Suprapubic skin (tissue), 4 donors: ENCODE data around the gene MRM2. TPM values are rescaled to one million over a fixed set of nuclear protein-coding genes. Genes with fewer than 3 reads are reported as not detected.

ENCODE experiments used
- DNase-seq, 2 donors: peaks; one replicate each; pipeline ENCODE4 v3.0.0-alpha.2; 2019; ENCODE audit warnings: low spot score in 2 of 2
- H3K27ac ChIP-seq: fragments of 200-600 bp; sonication (generic); one replicate; pipeline ENCODE4 v1.5.1; 2019
- H3K27me3 ChIP-seq: fragments of 200-600 bp; sonication (generic); one replicate; pipeline ENCODE4 v1.5.1; 2019
- H3K36me3 ChIP-seq: fragments of 200-600 bp; sonication (generic); one replicate; pipeline ENCODE4 v1.5.1; 2019
- H3K4me1 ChIP-seq: fragments of 200-600 bp; sonication (generic); one replicate; pipeline ENCODE4 v1.5.1; 2019
- H3K4me3 ChIP-seq: fragments of 200-600 bp; sonication (generic); one replicate; pipeline ENCODE4 v1.5.1; 2019; ENCODE audit warnings: mild to moderate bottlenecking
- H3K9me3 ChIP-seq: fragments of 200-600 bp; sonication (generic); one replicate; pipeline ENCODE4 v1.5.1; 2019
- EP300 ChIP-seq: sonication (generic); formaldehyde crosslinking; IDR thresholded peaks from one replicate; pipeline ENCODE4 v1.6.1; 2017; ENCODE audit warnings: antibody characterized with exemption
- POLR2A ChIP-seq, 2 donors: fragments of 450-650 bp; IDR thresholded peaks; one replicate each; pipeline ENCODE4 v1.6.1; 2017; ENCODE audit warnings: antibody characterized with exemption in 2 of 2, mild to moderate bottlenecking in 2 of 2, moderate library complexity in 2 of 2
- POLR2AphosphoS5 ChIP-seq, 3 donors: sonication (generic); formaldehyde crosslinking; IDR thresholded peaks; one replicate each; pipeline ENCODE4 v1.6.1; 2017; ENCODE audit warnings: antibody characterized with exemption in 3 of 3
- WGBS: methylation state at CpG from one replicate; pipeline ENCODE4 v1.1.5; 2018; 5-methylcytosine and 5-hydroxymethylcytosine counted together
- total RNA-seq, 4 donors: library from RNA; depleted of rRNA; stranded (reverse); fragments of >200 nt; gene quantifications; one replicate each; pipeline ENCODE4 v1.1.0, GENCODE V29; 2016
- TF ChIP-seq, protein P1 (sequence below), 2 donors: fragments of 200-600 bp in 1 of 2; fragments of 450-650 bp in 1 of 2; sonication (generic) in 1 of 2; IDR thresholded peaks; one replicate each; pipeline ENCODE4 v1.5.1; 2016 to 2019; ENCODE audit warnings: antibody characterized with exemption in 2 of 2, mild to moderate bottlenecking in 1 of 2, moderate library complexity in 1 of 2

The MRM2 gene
- total RNA-seq, 4 donors from 2014 or later, result 11.3 to 41.8 (median 19.8) TPM

GRCh38 chr7:2195400-2196246 is 46.4 kb downstream of the MRM2 start:
- Histone ChIP-seq H3K27ac (no peak overlapping the region), H3K4me1 (no peaks in the 10 kb centered on the region), H3K36me3 (peaks cover 24% of the 10 kb centered on the region), H3K9me3 (no peaks in the 10 kb centered on the region), H3K27me3 (no peaks in the 10 kb centered on the region), H3K4me3 (no peak overlapping the region)
- TF ChIP-seq POLR2A (IDR thresholded peaks at IDR 0.05) (no peak), POLR2AphosphoS5 (IDR thresholded peaks at IDR 0.05) (no peak), EP300 (no peak)
- TF ChIP-seq, protein P1, sequence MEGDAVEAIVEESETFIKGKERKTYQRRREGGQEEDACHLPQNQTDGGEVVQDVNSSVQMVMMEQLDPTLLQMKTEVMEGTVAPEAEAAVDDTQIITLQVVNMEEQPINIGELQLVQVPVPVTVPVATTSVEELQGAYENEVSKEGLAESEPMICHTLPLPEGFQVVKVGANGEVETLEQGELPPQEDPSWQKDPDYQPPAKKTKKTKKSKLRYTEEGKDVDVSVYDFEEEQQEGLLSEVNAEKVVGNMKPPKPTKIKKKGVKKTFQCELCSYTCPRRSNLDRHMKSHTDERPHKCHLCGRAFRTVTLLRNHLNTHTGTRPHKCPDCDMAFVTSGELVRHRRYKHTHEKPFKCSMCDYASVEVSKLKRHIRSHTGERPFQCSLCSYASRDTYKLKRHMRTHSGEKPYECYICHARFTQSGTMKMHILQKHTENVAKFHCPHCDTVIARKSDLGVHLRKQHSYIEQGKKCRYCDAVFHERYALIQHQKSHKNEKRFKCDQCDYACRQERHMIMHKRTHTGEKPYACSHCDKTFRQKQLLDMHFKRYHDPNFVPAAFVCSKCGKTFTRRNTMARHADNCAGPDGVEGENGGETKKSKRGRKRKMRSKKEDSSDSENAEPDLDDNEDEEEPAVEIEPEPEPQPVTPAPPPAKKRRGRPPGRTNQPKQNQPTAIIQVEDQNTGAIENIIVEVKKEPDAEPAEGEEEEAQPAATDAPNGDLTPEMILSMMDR (IDR thresholded peaks at IDR 0.05), result no peak
- 69% methylated on average over 9 of the region's 13 CpGs for WGBS
- DNase-seq, result no peak

DNA sequence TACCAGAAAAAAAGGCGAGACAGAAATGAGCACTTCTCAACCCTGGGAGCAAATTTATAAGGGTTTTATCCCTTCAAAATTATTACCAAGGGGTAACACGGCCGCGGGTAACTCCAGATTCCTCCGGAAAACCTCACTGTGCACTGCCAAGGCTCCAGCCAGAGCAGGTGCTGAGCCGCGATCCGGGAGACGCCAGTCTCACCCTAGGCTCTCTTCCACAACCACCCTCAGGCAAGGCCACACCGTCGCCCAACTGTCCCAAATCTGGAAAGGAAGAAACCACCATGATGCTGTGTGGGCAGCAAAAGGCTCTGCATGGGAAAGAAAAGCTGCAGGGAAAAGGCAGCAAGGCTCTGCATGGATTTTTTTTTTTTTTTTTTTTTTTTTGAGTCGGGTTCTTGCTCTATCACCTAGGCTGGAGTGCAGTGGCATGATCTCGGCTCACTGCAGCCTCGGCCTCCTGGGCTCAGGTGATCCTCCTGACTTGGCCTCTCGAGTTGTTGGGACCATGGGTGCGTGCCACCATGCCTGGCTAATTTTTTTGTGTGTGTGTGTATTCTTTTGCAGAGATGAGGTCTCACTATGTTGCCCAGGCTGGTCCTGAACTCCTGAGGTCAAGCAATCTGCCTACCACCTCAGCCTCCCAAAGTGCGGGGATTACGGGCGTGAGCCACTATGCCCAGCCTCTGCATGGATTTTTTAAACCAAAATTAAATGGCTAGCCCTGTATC is 48.3 kb downstream of the MRM2 start:
- no peak for TF ChIP-seq POLR2A (IDR thresholded peaks at IDR 0.05)
- no peak for TF ChIP-seq EP300
- no peak for TF ChIP-seq POLR2AphosphoS5 (IDR thresholded peaks at IDR 0.05)
- TF ChIP-seq, protein P1 (IDR thresholded peaks at IDR 0.05), result no peak
- H3K27ac ChIP-seq, result no peak overlapping the region
- H3K9me3 ChIP-seq, result no peaks in the 10 kb centered on the region
- H3K36me3 ChIP-seq, result peaks cover 6% of the 10 kb centered on the region
- H3K4me1 ChIP-seq, result no peaks in the 10 kb centered on the region
- no peak overlapping the region for H3K4me3 ChIP-seq
- no peak for DNase-seq
- WGBS, result 96% methylated on average over 19 of the region's 19 CpGs
- no peaks in the 10 kb centered on the region for H3K27me3 ChIP-seq

- WGBS, result 77% methylated on average over 15 of the region's 18 CpGs
- no peak for DNase-seq
These were observed 49.0 kb downstream of the MRM2 start for GRCh38 chr7:2192831-2193534.

GRCh38 chr7:2191016-2191415 is 51.0 kb downstream of the MRM2 start:
- 94% methylated on average over 9 of the region's 9 CpGs for WGBS
- no peak for DNase-seq
- no peaks in the 10 kb centered on the region for H3K27me3 ChIP-seq
- no peak overlapping the region for H3K4me3 ChIP-seq
- H3K9me3 ChIP-seq, result no peaks in the 10 kb centered on the region
- H3K4me1 ChIP-seq, result no peaks in the 10 kb centered on the region
- no peak overlapping the region for H3K27ac ChIP-seq
- no peaks in the 10 kb centered on the region for H3K36me3 ChIP-seq
- no peak for TF ChIP-seq POLR2A (IDR thresholded peaks at IDR 0.05)
- TF ChIP-seq, protein P1 (IDR thresholded peaks at IDR 0.05), result no peak
- no peak for TF ChIP-seq POLR2AphosphoS5 (IDR thresholded peaks at IDR 0.05)
- no peak for TF ChIP-seq EP300

More at GRCh38 chr7:2192831-2193534, 49.0 kb downstream of the MRM2 start:
- Histone ChIP-seq H3K9me3 (no peaks in the 10 kb centered on the region), H3K4me1 (no peaks in the 10 kb centered on the region), H3K27ac (no peak overlapping the region), H3K27me3 (no peaks in the 10 kb centered on the region), H3K4me3 (no peak overlapping the region), H3K36me3 (no peaks in the 10 kb centered on the region)
- no peak for TF ChIP-seq EP300
- TF ChIP-seq, protein P1 (IDR thresholded peaks at IDR 0.05), result no peak
- no peak for TF ChIP-seq POLR2AphosphoS5 (IDR thresholded peaks at IDR 0.05)
- no peak for TF ChIP-seq POLR2A (IDR thresholded peaks at IDR 0.05)
